Colonic mucosa (tissue), 4 donors: ENCODE results near the gene NEDD1. TPM values are rescaled to one million over a fixed set of nuclear protein-coding genes. Genes with fewer than 3 reads are reported as not detected.

Experiments
- DNase-seq: peaks from one replicate; pipeline ENCODE4 v3.0.0-alpha.2; 2020
- H3K27ac ChIP-seq: fragments of 200-600 bp; one replicate; pipeline ENCODE4 v1.8.0; 2021
- H3K27me3 ChIP-seq: fragments of 200-600 bp; one replicate; pipeline ENCODE4 v1.8.0; 2021
- H3K36me3 ChIP-seq: fragments of 200-600 bp; one replicate; pipeline ENCODE4 v1.8.0; 2021
- H3K4me1 ChIP-seq: fragments of 200-600 bp; one replicate; pipeline ENCODE4 v1.8.0; 2021; ENCODE audit warnings: mild to moderate bottlenecking
- H3K4me3 ChIP-seq: fragments of 200-600 bp; one replicate; pipeline ENCODE4 v1.8.0; 2021
- H3K9ac ChIP-seq, 2 donors: one replicate each; pipeline ENCODE4 v1.7.0; 2013; ENCODE audit warnings: control low read depth in 2 of 2, low read depth in 2 of 2, low read length in 2 of 2
- H3K9me3 ChIP-seq: fragments of 200-600 bp; one replicate; pipeline ENCODE4 v1.8.0; 2021
- intact Hi-C: fragments of 100-400 bp; cut with DNase I; formaldehyde crosslinking; loops from one replicate; pipeline ENCODE4 v1.14.1; 2022
- total RNA-seq, 2 donors: library from RNA; stranded (reverse); fragmentation: NEBNext Ultra II Directional in 1 of 2; extraction: Animal tissue kit (Norgen Biotek cat#: 25700) in 1 of 2; gene quantifications; one replicate each; pipeline ENCODE4 v1.2.1, GENCODE V29; 2021
- TF ChIP-seq, protein P1 (sequence below): fragments of 200-600 bp; IDR thresholded peaks from one replicate; pipeline ENCODE4 v1.8.0; 2022; ENCODE audit warnings: antibody characterized with exemption, mild to moderate bottlenecking
- donor health status: healthy.
- donor health status: DM: no; HTN: no; CAD: no.
- donor health status: DM: no; HTN: no; CAD: no.

NEDD1 gene
- total RNA-seq, 2 donors from 2014 or later: 14.5 to 17.7 TPM

DNA sequence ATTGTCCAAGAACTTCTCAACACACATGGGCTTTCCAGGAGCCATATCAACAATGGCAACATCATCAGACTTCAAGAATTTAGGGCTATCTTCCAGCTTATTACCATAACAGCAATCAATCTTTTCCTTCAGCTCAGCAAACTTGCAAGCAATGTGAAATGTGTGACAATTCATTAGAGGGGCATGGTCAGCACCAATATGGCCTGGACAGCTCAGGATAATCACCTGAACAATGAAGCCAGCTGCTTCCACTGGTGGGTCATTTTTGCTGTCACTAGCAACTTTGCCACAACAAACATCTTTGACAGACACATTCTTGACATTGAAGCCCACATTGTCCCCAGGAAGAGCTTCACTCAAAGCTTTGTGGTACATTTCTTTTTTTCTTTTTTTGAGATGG, 5.9 kb upstream of the NEDD1 start:
- Histone ChIP-seq H3K27ac (no peak overlapping the region), H3K9me3 (no peaks in the 10 kb centered on the region), H3K36me3 (no peaks in the 10 kb centered on the region), H3K4me1 (no peaks in the 10 kb centered on the region), H3K9ac (no peak overlapping the region), H3K4me3 (no peak overlapping the region), H3K27me3 (no peaks in the 10 kb centered on the region)
- no peak for DNase-seq
- TF ChIP-seq, protein P1, sequence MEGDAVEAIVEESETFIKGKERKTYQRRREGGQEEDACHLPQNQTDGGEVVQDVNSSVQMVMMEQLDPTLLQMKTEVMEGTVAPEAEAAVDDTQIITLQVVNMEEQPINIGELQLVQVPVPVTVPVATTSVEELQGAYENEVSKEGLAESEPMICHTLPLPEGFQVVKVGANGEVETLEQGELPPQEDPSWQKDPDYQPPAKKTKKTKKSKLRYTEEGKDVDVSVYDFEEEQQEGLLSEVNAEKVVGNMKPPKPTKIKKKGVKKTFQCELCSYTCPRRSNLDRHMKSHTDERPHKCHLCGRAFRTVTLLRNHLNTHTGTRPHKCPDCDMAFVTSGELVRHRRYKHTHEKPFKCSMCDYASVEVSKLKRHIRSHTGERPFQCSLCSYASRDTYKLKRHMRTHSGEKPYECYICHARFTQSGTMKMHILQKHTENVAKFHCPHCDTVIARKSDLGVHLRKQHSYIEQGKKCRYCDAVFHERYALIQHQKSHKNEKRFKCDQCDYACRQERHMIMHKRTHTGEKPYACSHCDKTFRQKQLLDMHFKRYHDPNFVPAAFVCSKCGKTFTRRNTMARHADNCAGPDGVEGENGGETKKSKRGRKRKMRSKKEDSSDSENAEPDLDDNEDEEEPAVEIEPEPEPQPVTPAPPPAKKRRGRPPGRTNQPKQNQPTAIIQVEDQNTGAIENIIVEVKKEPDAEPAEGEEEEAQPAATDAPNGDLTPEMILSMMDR: no peak
- intact Hi-C loops: no loop called here

DNA sequence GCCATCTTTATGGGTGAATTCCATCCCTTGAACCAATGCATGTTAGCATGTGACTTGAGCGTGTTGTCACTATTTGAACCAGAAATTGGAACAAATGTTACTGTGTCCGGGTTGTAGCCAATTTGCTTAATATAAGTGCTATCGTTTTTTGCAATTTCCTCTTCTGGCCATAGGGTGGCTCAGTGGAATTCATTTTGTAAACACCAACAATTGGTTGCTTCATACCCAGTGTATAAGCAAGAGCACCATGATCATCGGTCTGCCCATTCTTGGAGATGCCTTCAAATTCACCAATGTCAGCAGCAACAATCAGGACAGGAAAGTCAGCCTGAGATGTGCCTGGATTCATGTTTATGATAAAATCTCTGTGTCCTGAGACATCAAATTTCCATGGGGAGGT, 5.0 kb upstream of the NEDD1 start:
- Histone ChIP-seq H3K4me3 (no peak overlapping the region), H3K36me3 (no peaks in the 10 kb centered on the region), H3K27me3 (no peaks in the 10 kb centered on the region), H3K4me1 (no peaks in the 10 kb centered on the region), H3K9me3 (no peaks in the 10 kb centered on the region), H3K9ac (no peak overlapping the region), H3K27ac (no peak overlapping the region)
- TF ChIP-seq, protein P1: no peak
- intact Hi-C loops: no loop called here
- no peak for DNase-seq

DNA sequence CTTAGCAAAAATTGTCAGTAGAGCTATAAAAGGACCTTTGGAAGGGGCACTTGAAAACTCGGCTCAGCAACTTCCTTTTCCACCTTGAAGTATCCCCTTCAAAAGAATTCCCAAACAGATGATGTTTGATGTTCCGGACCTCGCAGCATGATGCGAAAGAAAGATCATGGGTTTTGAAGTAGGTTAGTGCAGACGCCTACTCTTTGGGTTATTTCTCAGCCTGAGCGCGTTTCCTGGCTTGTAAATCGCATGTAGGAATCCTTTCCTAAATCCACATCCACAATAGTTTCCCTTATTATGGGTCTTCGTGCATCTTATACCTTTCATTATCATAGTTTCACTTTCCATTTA, 584 bp upstream of the NEDD1 start:
- Histone ChIP-seq H3K27me3 (no peaks in the 10 kb centered on the region), H3K4me1 (no peaks in the 10 kb centered on the region), H3K9me3 (no peaks in the 10 kb centered on the region), H3K9ac (peak overlapping the region; percentile 74 to 76), H3K4me3 (peak overlapping the region; percentile 80), H3K36me3 (no peaks in the 10 kb centered on the region), H3K27ac (peak overlapping the region; percentile 72)
- intact Hi-C loops: no loop called here
- TF ChIP-seq, protein P1: no peak
- DNase-seq: no peak

DNA sequence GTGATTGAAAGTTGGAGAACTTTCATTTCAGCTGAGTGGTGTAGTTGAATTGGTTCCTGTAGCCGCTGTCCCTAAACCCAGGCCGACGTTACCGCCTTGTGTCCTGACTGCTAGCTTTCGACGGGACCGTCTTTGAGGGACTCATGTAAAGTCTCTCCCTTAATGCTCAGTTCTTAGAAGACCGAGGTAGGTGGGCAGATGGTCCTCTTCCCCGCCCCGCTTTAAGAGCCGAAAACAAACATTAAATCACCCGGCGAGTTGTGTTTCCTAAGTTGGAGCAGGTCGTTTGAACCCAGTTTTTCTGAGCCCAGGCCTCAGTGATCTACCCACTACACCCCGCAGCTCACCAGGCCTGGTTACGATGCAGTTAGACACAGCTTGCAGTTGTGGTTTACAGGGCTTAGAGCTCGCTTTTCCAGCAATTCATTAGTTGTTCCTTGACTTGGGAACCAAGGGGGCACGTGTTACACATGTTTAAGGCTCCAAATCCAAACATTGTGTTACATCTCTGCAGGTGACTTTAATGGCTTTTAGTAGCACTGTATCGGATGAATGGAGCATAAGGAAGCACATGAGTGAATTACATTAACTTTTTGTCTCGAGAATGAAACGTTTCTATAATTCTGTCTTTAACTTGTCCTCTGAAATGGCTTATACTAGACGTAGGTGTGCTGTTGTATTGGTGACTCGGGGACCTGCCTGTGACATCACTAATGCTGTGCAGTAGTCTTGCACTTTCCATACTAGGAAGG, 790 bp downstream of the NEDD1 start:
- no peaks in the 10 kb centered on the region for H3K36me3 ChIP-seq
- no peaks in the 10 kb centered on the region for H3K4me1 ChIP-seq
- intact Hi-C loops: no loop called here
- H3K9ac ChIP-seq: peak overlapping the region; percentile 74 to 76
- no peaks in the 10 kb centered on the region for H3K9me3 ChIP-seq
- H3K27ac ChIP-seq: peak overlapping the region; percentile 72
- TF ChIP-seq, protein P1: no peak
- peak; percentile 35 for DNase-seq
- H3K4me3 ChIP-seq: peak overlapping the region; percentile 80
- H3K27me3 ChIP-seq: no peaks in the 10 kb centered on the region

DNA sequence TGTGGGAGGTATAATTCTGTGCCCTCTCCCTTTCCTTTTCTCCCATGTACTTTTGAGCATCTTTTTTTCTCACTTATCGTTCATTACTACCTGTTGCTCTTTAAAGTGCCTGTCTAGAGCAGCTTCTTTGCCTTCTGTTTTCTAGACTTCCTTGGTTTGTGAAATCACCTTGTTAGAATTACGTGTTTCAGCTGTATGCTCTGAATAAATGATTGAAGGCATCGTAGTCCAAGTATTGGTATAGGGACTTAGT, 1.3 kb downstream of the NEDD1 start:
- peak overlapping the region; percentile 80 for H3K4me3 ChIP-seq
- intact Hi-C loops: no loop called here
- TF ChIP-seq, protein P1: no peak
- no peaks in the 10 kb centered on the region for H3K36me3 ChIP-seq
- no peaks in the 10 kb centered on the region for H3K27me3 ChIP-seq
- DNase-seq: no peak
- peak overlapping the region in 1 of 2 donors; percentile 62 for H3K9ac ChIP-seq
- no peaks in the 10 kb centered on the region for H3K9me3 ChIP-seq
- no peak overlapping the region for H3K27ac ChIP-seq
- no peaks in the 10 kb centered on the region for H3K4me1 ChIP-seq
